DOHH2 (cell line): Measurements from ENCODE around the gene RFK.

Experiments used
- CTCF ChIP-seq: fragments of 200-600 bp; sonication (generic); IDR thresholded peaks from one replicate; pipeline ENCODE4 v1.5.1; 2014; ENCODE audit warnings: antibody characterized with exemption, mild to moderate bottlenecking, low read depth, low read length; ENCODE audit not compliant: poor library complexity, severe bottlenecking
- EZH2phosphoT487 ChIP-seq: fragments of 200-600 bp; sonication (generic); IDR thresholded peaks from 2 replicates; pipeline ENCODE4 v1.6.1; 2017; ENCODE audit warnings: borderline replicate concordance, mild to moderate bottlenecking, antibody characterized with exemption, low read length, moderate library complexity, mixed read lengths

- TF ChIP-seq CTCF (no peak), EZH2phosphoT487 (no peak)
These were observed 23.2 kb upstream of the RFK start for GRCh38 chr9:76417394-76417793.
